Neuronal stem cell (in vitro differentiated cells): ENCODE measurements around the gene RMDN2.
"Not testable (repeated sequence)": the region's sequence is repeated elsewhere in the genome, so short reads cannot be mapped to it uniquely, and the experiment has no call there.

ENCODE experiments used
- DNase-seq: peaks from one replicate; pipeline ENCODE4 v3.0.0-alpha.2; 2013; ENCODE audit warnings: low spot score
- H2AFZ ChIP-seq: one replicate; pipeline ENCODE4 v1.6.1; 2013; ENCODE audit warnings: mild to moderate bottlenecking, low read length, inconsistent platforms
- H2AK5ac ChIP-seq: 2 replicates; pipeline ENCODE4 v1.6.1; 2013; ENCODE audit warnings: low read depth, mild to moderate bottlenecking, inconsistent platforms, low read length, moderate library complexity, mixed read lengths
- H2BK120ac ChIP-seq: 2 replicates; pipeline ENCODE4 v1.6.1; 2013; ENCODE audit warnings: low read depth, mild to moderate bottlenecking, inconsistent platforms, low read length, moderate library complexity, mixed read lengths
- H2BK12ac ChIP-seq: one replicate; pipeline ENCODE4 v1.6.1; 2013; ENCODE audit warnings: low read length, inconsistent platforms
- H2BK15ac ChIP-seq: 2 replicates; pipeline ENCODE4 v1.6.1; 2013; ENCODE audit warnings: mild to moderate bottlenecking, low read length, inconsistent platforms, mixed read lengths
- H2BK5ac ChIP-seq: one replicate; pipeline ENCODE4 v1.6.1; 2013; ENCODE audit warnings: inconsistent platforms, mild to moderate bottlenecking, low read length, moderate library complexity
- H3K14ac ChIP-seq: one replicate; pipeline ENCODE4 v1.6.1; 2013; ENCODE audit warnings: low read length, inconsistent platforms
- H3K18ac ChIP-seq: 2 replicates; pipeline ENCODE4 v1.6.1; 2013; ENCODE audit warnings: low read length, inconsistent platforms
- H3K23ac ChIP-seq: 2 replicates; pipeline ENCODE4 v1.6.1; 2013; ENCODE audit warnings: low read depth, mild to moderate bottlenecking, mixed read lengths, low read length, inconsistent platforms; ENCODE audit not compliant: poor library complexity
- H3K27ac ChIP-seq: replicated peaks from 3 replicates; pipeline ENCODE4 v1.5.1; 2013; ENCODE audit warnings: low read length, inconsistent platforms
- H3K27me3 ChIP-seq, 3 experiments: 2 replicates each; pipeline ENCODE4 v1.6.1; 2013; ENCODE audit warnings: low read length in 3 of 3, mild to moderate bottlenecking in 2 of 3, inconsistent platforms in 1 of 3, low read depth in 1 of 3, mixed read lengths in 1 of 3, moderate library complexity in 1 of 3; ENCODE audit not compliant: control insufficient read depth in 3 of 3, insufficient read depth in 3 of 3
- H3K36me3 ChIP-seq, 2 donors: replicated peaks in 1 of 2; 2 replicates each; pipeline ENCODE4 v1.6.1; 2013; ENCODE audit warnings: low read length in 2 of 2; ENCODE audit not compliant: control insufficient read depth in 2 of 2, insufficient read depth in 2 of 2
- H3K4ac ChIP-seq: 2 replicates; pipeline ENCODE4 v1.6.1; 2013; ENCODE audit warnings: inconsistent platforms, mild to moderate bottlenecking, low read length, moderate library complexity
- H3K4me1 ChIP-seq, 2 donors: 1 replicate in 1 of 2; 2 replicates in 1 of 2; pipeline ENCODE4 v1.6.1; 2013; ENCODE audit warnings: low read length in 2 of 2, low read depth in 1 of 2; ENCODE audit not compliant: control insufficient read depth in 2 of 2, insufficient read depth in 1 of 2
- H3K4me2 ChIP-seq: one replicate; pipeline ENCODE4 v1.6.1; 2013; ENCODE audit warnings: mild to moderate bottlenecking, low read length, inconsistent platforms; ENCODE audit not compliant: insufficient read depth, poor library complexity, severe bottlenecking
- H3K4me3 ChIP-seq, 2 donors: 2 replicates each; pipeline ENCODE4 v1.5.1; 2013; ENCODE audit warnings: low read length in 2 of 2, mild to moderate bottlenecking in 2 of 2, inconsistent platforms in 1 of 2, moderate library complexity in 1 of 2
- H3K79me1 ChIP-seq: one replicate; pipeline ENCODE4 v1.6.1; 2013; ENCODE audit warnings: low read depth, mild to moderate bottlenecking, inconsistent platforms, low read length, moderate library complexity
- H3K9ac ChIP-seq: one replicate; pipeline ENCODE4 v1.6.1; 2013; ENCODE audit warnings: mild to moderate bottlenecking, low read depth, low read length, inconsistent platforms; ENCODE audit not compliant: poor library complexity
- H3K9me3 ChIP-seq, 2 donors: replicated peaks in 1 of 2; 2 replicates each; pipeline versions ENCODE3 to v1.6.1; 2013; ENCODE audit warnings: low read length in 2 of 2, mild to moderate bottlenecking in 2 of 2, inconsistent platforms in 1 of 2, low read depth in 1 of 2, mixed read lengths in 1 of 2, moderate library complexity in 1 of 2; ENCODE audit not compliant: control insufficient read depth in 2 of 2, insufficient read depth in 1 of 2
- H4K8ac ChIP-seq: one replicate; pipeline ENCODE4 v1.6.1; 2013; ENCODE audit warnings: low read depth, mild to moderate bottlenecking, inconsistent platforms, low read length, moderate library complexity
- H4K91ac ChIP-seq: one replicate; pipeline ENCODE4 v1.6.1; 2013; ENCODE audit warnings: low read length, low read depth, mild to moderate bottlenecking, inconsistent platforms; ENCODE audit not compliant: poor library complexity
- WGBS, 2 donors: extraction: QIAGEN DNeasy Blood & Tissue Kit; methylation state at CpG; one replicate each; pipeline ENCODE4 v1.1.7; 2013; ENCODE audit warnings: missing lambda C conversion rate in 2 of 2, mixed read lengths in 1 of 2; ENCODE audit not compliant: insufficient read length in 2 of 2, insufficient replicate concordance in 1 of 2; ENCODE audit errors: extremely low coverage in 2 of 2; 5-methylcytosine and 5-hydroxymethylcytosine counted together

The RMDN2 gene

DNA sequence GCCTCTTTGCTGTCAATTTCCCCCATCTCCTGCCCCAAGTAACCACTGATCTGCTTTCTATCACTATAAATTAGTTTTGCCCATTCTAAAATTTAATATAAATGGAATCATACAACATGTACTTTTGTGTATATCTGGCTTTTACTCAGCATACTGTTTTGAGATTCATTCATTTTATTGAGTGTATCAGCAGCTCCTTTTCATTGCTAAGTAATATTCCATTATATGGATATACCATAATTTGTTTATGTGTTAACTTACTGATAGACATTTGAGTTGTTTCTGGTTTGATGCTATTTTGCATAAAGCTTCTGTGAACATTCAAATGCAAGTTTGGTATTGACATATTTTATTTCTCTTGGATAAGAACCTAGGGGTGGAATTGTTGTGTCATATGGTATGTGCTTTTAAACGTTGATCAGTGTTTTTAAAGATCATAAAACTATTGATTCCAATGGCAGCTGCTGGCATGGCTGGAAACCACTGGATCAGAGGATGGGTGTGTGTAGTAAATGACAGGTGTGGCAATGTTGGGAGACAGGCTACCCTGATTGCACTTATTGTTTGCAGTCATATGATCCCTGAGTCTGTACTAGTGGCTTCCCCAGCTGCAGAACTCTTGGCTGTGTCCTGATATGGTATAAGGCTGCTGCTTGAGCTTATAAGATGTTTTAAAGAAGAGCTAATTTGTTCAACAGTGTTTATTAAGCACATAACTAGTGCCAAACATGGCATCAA, 75.6 kb downstream of the RMDN2 start:
- Histone ChIP-seq H2BK120ac (no peak overlapping the region), H3K4me3 (no peak overlapping the region), H3K27me3 (no peaks in the 10 kb centered on the region), H3K23ac (no peak overlapping the region), H3K27ac (no peak overlapping the region), H2AK5ac (no peak overlapping the region), H3K9ac (no peak overlapping the region), H2AFZ (no peak overlapping the region), H2BK12ac (no peak overlapping the region), H3K4me2 (no peak overlapping the region), H4K8ac (no peak overlapping the region), H3K79me1 (no peaks in the 10 kb centered on the region), H4K91ac (no peak overlapping the region), H3K9me3 (peaks cover 2 to 3% of the 10 kb centered on the region in 2 donors), H3K14ac (no peak overlapping the region), H3K4me1 (no peaks in the 10 kb centered on the region), H3K4ac (no peak overlapping the region), H3K18ac (no peak overlapping the region), H2BK5ac (no peak overlapping the region), H2BK15ac (no peak overlapping the region), H3K36me3 (no peaks in the 10 kb centered on the region)
- no CpG with 5 or more reads among the region's 1 CpG for WGBS, 2 donors
- no peak for DNase-seq

DNA sequence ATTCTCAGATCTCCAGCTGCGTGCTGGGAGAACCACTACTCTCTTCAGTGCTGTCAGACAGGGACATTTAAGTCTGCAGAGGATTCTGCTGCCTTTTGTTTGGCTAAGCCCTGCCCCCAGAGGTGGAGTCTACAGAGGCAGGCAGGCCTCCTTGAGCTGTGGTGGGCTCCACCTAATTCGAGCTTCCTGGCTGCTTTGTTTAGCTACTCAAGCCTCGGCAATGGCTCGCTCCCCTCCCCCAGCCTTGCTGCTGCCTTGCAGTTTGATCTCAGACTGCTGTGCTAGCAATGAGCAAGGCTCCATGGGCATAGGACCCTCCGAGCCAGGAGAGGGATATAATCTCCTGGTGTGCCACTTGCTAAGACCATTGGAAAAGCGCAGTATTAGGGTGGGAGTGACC, 85.1 kb downstream of the RMDN2 start:
- H2BK120ac ChIP-seq, H3K27me3 ChIP-seq, DNase-seq, H3K4me1 ChIP-seq, H3K4ac ChIP-seq, H3K79me1 ChIP-seq, H2BK15ac ChIP-seq, H4K8ac ChIP-seq, H2AK5ac ChIP-seq, H4K91ac ChIP-seq, H3K36me3 ChIP-seq, H3K23ac ChIP-seq, H2BK5ac ChIP-seq, H2AFZ ChIP-seq, H3K4me3 ChIP-seq, H3K27ac ChIP-seq, H3K18ac ChIP-seq, H3K9ac ChIP-seq, H3K4me2 ChIP-seq, H2BK12ac ChIP-seq: not testable (repeated sequence)
- no CpG with 5 or more reads among the region's 6 CpGs for WGBS, 2 donors
- Histone ChIP-seq H3K9me3 (peaks cover 2 to 10% of the 10 kb centered on the region in 2 donors), H3K14ac (peak overlapping the region; percentile 21)

DNA sequence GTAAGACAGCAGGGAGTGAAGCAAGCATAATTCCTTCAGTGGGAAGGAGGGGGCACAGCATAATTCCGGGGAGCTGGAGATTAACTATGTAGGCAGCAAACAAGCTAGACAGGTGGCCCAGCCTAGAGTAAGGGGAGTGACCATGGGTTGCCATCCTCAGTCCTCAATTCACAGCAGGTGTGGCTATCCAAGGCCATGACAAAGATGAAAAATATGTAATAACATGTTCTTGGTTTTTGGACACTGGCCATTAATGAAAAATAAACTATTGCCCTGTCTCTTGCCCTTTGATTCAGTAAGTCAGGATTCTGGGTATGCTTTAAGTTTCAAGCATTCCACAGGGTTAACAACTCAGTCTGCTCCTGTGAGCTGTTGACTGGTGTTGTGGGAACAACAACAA, 85.9 kb downstream of the RMDN2 start:
- Histone ChIP-seq H3K4me1 (no peaks in the 10 kb centered on the region), H2BK5ac (no peak overlapping the region), H3K14ac (no peak overlapping the region), H3K27ac (no peak overlapping the region), H2AFZ (no peak overlapping the region), H3K9me3 (peaks cover 2 to 10% of the 10 kb centered on the region in 2 donors), H2BK15ac (no peak overlapping the region), H3K79me1 (no peaks in the 10 kb centered on the region), H3K36me3 (no peaks in the 10 kb centered on the region), H3K23ac (no peak overlapping the region), H3K27me3 (no peaks in the 10 kb centered on the region), H4K91ac (no peak overlapping the region), H2BK12ac (no peak overlapping the region), H3K4ac (no peak overlapping the region), H2AK5ac (no peak overlapping the region), H2BK120ac (no peak overlapping the region), H4K8ac (no peak overlapping the region), H3K4me3 (no peak overlapping the region), H3K18ac (no peak overlapping the region), H3K4me2 (no peak overlapping the region), H3K9ac (no peak overlapping the region)
- no CpG with 5 or more reads among the region's 1 CpG for WGBS, 2 donors
- DNase-seq, result no peak

DNA sequence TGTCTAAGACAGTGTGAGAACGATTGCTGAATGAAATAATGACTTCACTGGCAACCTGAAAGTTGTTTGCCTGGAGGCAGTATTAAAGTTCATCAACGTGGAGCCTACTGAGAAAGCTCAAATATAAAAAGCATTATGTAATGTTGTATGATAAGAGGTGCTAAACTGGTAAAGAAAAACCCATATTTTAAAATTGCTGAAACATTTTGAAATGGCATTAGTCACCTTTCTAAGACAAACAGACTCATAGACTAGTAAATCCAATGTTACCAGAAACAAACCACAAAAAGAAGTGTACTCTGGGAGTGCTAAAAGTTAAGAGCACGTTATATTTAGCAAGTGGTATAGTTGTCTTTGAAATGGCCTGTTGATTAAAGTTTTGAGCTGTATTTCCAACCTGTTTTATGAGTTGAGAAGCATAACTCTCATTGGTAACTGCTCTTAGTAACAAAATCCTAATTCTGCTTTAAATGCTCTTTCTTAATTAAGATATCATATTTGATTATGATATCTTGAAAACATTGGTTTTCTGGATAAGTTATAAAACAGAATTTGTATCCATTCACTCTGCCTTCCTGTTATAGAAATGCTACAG, 88.2 kb downstream of the RMDN2 start:
- Histone ChIP-seq H3K9ac (no peak overlapping the region), H3K4me3 (no peak overlapping the region), H3K4me2 (no peak overlapping the region), H3K4ac (no peak overlapping the region), H3K4me1 (no peaks in the 10 kb centered on the region), H2BK5ac (no peak overlapping the region), H2BK120ac (no peak overlapping the region), H2AFZ (no peak overlapping the region), H3K27ac (no peak overlapping the region), H3K18ac (no peak overlapping the region), H2BK12ac (no peak overlapping the region), H2BK15ac (no peak overlapping the region), H3K23ac (no peak overlapping the region), H3K14ac (no peak overlapping the region), H2AK5ac (no peak overlapping the region), H3K36me3 (no peaks in the 10 kb centered on the region), H4K91ac (no peak overlapping the region), H3K9me3 (peaks cover 2 to 10% of the 10 kb centered on the region in 2 donors), H3K27me3 (no peaks in the 10 kb centered on the region), H3K79me1 (no peaks in the 10 kb centered on the region), H4K8ac (no peak overlapping the region)
- no peak for DNase-seq
- no CpG with 5 or more reads among the region's 3 CpGs for WGBS, 2 donors
